GM23338 (cell line): ENCODE data around the gene METTL26.

Experiments used
- CREB1 ChIP-seq: fragments of 250-450 bp; sonication (Bioruptor Pico); IDR thresholded peaks from 2 replicates; pipeline ENCODE4 v1.5.0; 2020; ENCODE audit warnings: low read depth, mild to moderate bottlenecking, moderate library complexity
- CTCF ChIP-seq, 2 experiments: fragments of 200-600 bp in 1 of 2; sonication (generic) in 1 of 2; conservative IDR thresholded peaks; 2 replicates each; pipeline versions ENCODE4 v1.5.1 to v1.6.1; 2016 to 2017; ENCODE audit warnings: antibody characterized with exemption in 2 of 2, low read depth in 2 of 2, mild to moderate bottlenecking in 2 of 2, moderate library complexity in 1 of 2
- EZH2 ChIP-seq: fragments of 200-600 bp; sonication (generic); IDR thresholded peaks from one replicate; pipeline ENCODE4 v1.8.0; 2017; ENCODE audit warnings: antibody characterized with exemption, mild to moderate bottlenecking, low read depth; ENCODE audit not compliant: unreplicated experiment
- POLR2AphosphoS5 ChIP-seq: IDR thresholded peaks from 2 replicates; pipeline ENCODE4 v1.6.1; 2016; ENCODE audit warnings: antibody characterized with exemption, low read depth
- REST ChIP-seq: IDR thresholded peaks from one replicate; pipeline ENCODE4 v1.6.1; 2018; ENCODE audit warnings: antibody characterized with exemption; ENCODE audit not compliant: unreplicated experiment

- TF ChIP-seq CTCF (conservative IDR thresholded peaks at IDR 0.05; ENCODE audit: low read depth in 2 of 2) (no peak), POLR2AphosphoS5 (no peak), CREB1 (CRISPR knock-in tag) (no peak), EZH2 (no peak), REST (no peak)
These were observed 36.7 kb upstream of the METTL26 start for GRCh38 chr16:672851-673250.
